ENCODE results near the gene LINC00237.

The LINC00237 gene

GRCh38 chr20:21082584-21082983, 23.6 kb downstream of the LINC00237 start:
- DNase-seq (ENCODE audit: low spot score), result no peak
- no peak for TF ChIP-seq CTCF (IDR thresholded peaks at IDR 0.05; ENCODE audit: extremely low read depth, insufficient read depth, missing control alignments)
- in situ Hi-C loops (cut with MboI; ENCODE audit: low pct_unique_long_range_greater_than_20kb, low sequenced_read_pairs, unreplicated experiment), result no loop called here

- no peak for DNase-seq (ENCODE audit: low spot score)
- TF ChIP-seq CTCF (IDR thresholded peaks at IDR 0.05; ENCODE audit: extremely low read depth, insufficient read depth, missing control alignments), result no peak
- in situ Hi-C loops (cut with MboI; ENCODE audit: low pct_unique_long_range_greater_than_20kb, low sequenced_read_pairs, unreplicated experiment), result no loop called here
Observed at GRCh38 chr20:21077809-21078345, 28.3 kb downstream of the LINC00237 start.

DNA sequence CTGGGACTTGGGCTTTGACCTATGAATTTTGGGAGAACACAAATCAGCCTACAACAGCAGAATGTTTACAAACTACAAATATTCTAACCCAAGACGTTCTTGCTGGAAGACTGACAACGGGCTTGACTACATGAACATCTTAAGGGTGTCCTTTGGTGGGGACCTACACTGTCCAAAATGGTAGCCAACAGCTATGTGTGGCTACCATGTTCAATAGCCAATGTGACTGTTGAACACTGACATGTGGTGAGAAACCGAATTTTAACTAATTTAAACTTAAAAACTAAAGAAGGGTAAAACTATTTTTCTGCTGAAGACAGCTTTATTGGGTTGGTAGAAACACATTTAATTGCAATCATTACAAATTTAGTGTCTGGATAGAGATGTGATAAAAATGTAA, 30.1 kb downstream of the LINC00237 start:
- in situ Hi-C loops (cut with MboI; ENCODE audit: low pct_unique_long_range_greater_than_20kb, low sequenced_read_pairs, unreplicated experiment), result no loop called here
- DNase-seq (ENCODE audit: low spot score), result no peak
- TF ChIP-seq CTCF (IDR thresholded peaks at IDR 0.05; ENCODE audit: extremely low read depth, insufficient read depth, missing control alignments), result no peak

- no peak for TF ChIP-seq CTCF (IDR thresholded peaks at IDR 0.05; ENCODE audit: extremely low read depth, insufficient read depth, missing control alignments)
- no peak for DNase-seq (ENCODE audit: low spot score)
- in situ Hi-C loops (cut with MboI; ENCODE audit: low pct_unique_long_range_greater_than_20kb, low sequenced_read_pairs, unreplicated experiment), result no loop called here
Observed at GRCh38 chr20:21075471-21075870, 30.7 kb downstream of the LINC00237 start.

- TF ChIP-seq CTCF (IDR thresholded peaks at IDR 0.05; ENCODE audit: extremely low read depth, insufficient read depth, missing control alignments), result no peak
- peak; percentile 42 for DNase-seq (ENCODE audit: low spot score)
- in situ Hi-C loops (cut with MboI; ENCODE audit: low pct_unique_long_range_greater_than_20kb, low sequenced_read_pairs, unreplicated experiment), result no loop called here
Observed at GRCh38 chr20:21074605-21075336, 31.4 kb downstream of the LINC00237 start.

DNA sequence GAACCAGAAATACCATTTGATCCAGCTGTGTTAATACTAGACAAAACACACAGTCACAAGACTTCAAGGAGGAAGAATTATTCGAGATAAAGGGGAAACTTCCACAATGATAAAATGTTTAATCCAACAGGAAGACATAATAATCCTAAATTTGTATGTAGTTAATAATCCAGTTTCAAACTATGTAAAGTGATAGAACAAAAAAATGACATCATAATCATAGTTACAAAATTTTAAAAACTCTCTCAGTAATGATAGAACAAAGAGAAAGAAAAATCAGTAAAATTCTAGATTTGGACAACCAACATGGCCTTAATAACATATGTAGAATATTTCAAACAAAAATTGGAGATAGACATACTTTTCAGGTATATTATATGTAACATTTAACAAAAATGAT, 38.9 kb downstream of the LINC00237 start:
- TF ChIP-seq CTCF (IDR thresholded peaks at IDR 0.05; ENCODE audit: extremely low read depth, insufficient read depth, missing control alignments), result no peak
- in situ Hi-C loops (cut with MboI; ENCODE audit: low pct_unique_long_range_greater_than_20kb, low sequenced_read_pairs, unreplicated experiment), result no loop called here
- DNase-seq (ENCODE audit: low spot score), result no peak

Data from GM13977 (cell line).